IMR-90 (cell line): ENCODE measurements around the gene CASP8AP2. TPM values are rescaled to one million over a fixed set of nuclear protein-coding genes. Genes with fewer than 3 reads are reported as not detected.

ENCODE experiments used
- ATAC-seq: fragments of 200-7000 bp; cut with Tn5 transposase; 2 replicates; pipeline ENCODE4 v1.9.1; 2020; ENCODE audit warnings: low read depth, mild to moderate bottlenecking, moderate library complexity
- BruUV-seq: library from RNA; stranded (reverse); fragments of 400-500 nt; replicated peaks from 2 replicates; lab custom pipeline; 2021; lab: Mats Ljungman, UMichigan
- CTCF ChIA-PET: fragments of 300-600 bp; formaldehyde crosslinking; extraction: SDS; loops from one replicate; lab custom pipeline; 2021; ENCODE audit warnings: antibody characterized with exemption; lab: Yijun Ruan, JAX
- POLR2A ChIA-PET: fragments of 300-600 bp; sonication (Branson Sonifier 250); formaldehyde crosslinking; loops from one replicate; lab custom pipeline; 2022; ENCODE audit warnings: antibody characterized with exemption; ENCODE audit not compliant: unreplicated experiment; lab: Charles Lee
- DNase-seq: peaks from one replicate; pipeline ENCODE4 v3.0.0; 2013
- H2AFZ ChIP-seq: replicated peaks from 2 replicates; pipeline ENCODE3; 2013; ENCODE audit warnings: low read length, mild to moderate bottlenecking; ENCODE audit not compliant: poor library complexity
- H2AK5ac ChIP-seq: 2 replicates; pipeline ENCODE4 v1.6.1; 2013; ENCODE audit warnings: low read depth, low read length, inconsistent platforms
- H2AK9ac ChIP-seq: replicated peaks from 2 replicates; pipeline ENCODE3; 2013; ENCODE audit warnings: mild to moderate bottlenecking, low read depth, low read length, moderate library complexity; ENCODE audit not compliant: poor library complexity
- H2BK120ac ChIP-seq: 2 replicates; pipeline ENCODE4 v1.6.1; 2013; ENCODE audit warnings: low read depth, low read length, inconsistent platforms
- H2BK15ac ChIP-seq: 3 replicates; pipeline ENCODE4 v1.6.1; 2013; ENCODE audit warnings: low read depth, low read length, inconsistent platforms
- H2BK20ac ChIP-seq: 2 replicates; pipeline ENCODE4 v1.6.1; 2013; ENCODE audit warnings: low read depth, mild to moderate bottlenecking, inconsistent platforms, low read length, moderate library complexity
- H2BK5ac ChIP-seq: 2 replicates; pipeline ENCODE4 v1.6.1; 2013; ENCODE audit warnings: mild to moderate bottlenecking, low read depth, low read length, inconsistent platforms; ENCODE audit not compliant: poor library complexity, severe bottlenecking
- H3K14ac ChIP-seq: replicated peaks from 2 replicates; pipeline ENCODE4 v1.6.1; 2013; ENCODE audit warnings: low read depth, low read length, inconsistent platforms
- H3K18ac ChIP-seq: 2 replicates; pipeline ENCODE4 v1.6.1; 2013; ENCODE audit warnings: low read depth, low read length, control low read depth
- H3K23ac ChIP-seq: 2 replicates; pipeline ENCODE4 v1.6.1; 2013; ENCODE audit warnings: low read depth, low read length, inconsistent platforms
- H3K27ac ChIP-seq: 2 replicates; pipeline ENCODE4 v1.5.1; 2013; ENCODE audit warnings: mild to moderate bottlenecking, control low read depth, low read length; ENCODE audit not compliant: insufficient read depth
- H3K27me3 ChIP-seq: 2 replicates; pipeline ENCODE4 v1.6.1; 2013; ENCODE audit warnings: low read length; ENCODE audit not compliant: control insufficient read depth, insufficient read depth
- H3K36me3 ChIP-seq: 2 replicates; pipeline ENCODE4 v1.6.1; 2013; ENCODE audit warnings: low read length, mixed read lengths; ENCODE audit not compliant: control insufficient read depth, insufficient read depth
- H3K4ac ChIP-seq: 2 replicates; pipeline ENCODE4 v1.6.1; 2013; ENCODE audit warnings: low read depth, low read length, inconsistent platforms
- H3K4me1 ChIP-seq: 2 replicates; pipeline ENCODE4 v1.6.1; 2013; ENCODE audit warnings: low read length, mixed read lengths; ENCODE audit not compliant: control insufficient read depth, insufficient read depth
- H3K4me2 ChIP-seq: 2 replicates; pipeline ENCODE4 v1.6.1; 2013; ENCODE audit warnings: low read depth, mild to moderate bottlenecking, control low read depth, low read length, moderate library complexity
- H3K4me3 ChIP-seq: 2 replicates; pipeline ENCODE4 v1.5.1; 2013; ENCODE audit warnings: low read depth, mild to moderate bottlenecking, control low read depth, low read length, moderate library complexity; ENCODE audit not compliant: insufficient read depth
- H3K56ac ChIP-seq: 2 replicates; pipeline ENCODE4 v1.6.1; 2013; ENCODE audit warnings: low read length, inconsistent platforms; ENCODE audit not compliant: insufficient read depth; ENCODE audit errors: extremely low read depth
- H3K79me1 ChIP-seq, 2 experiments: 2 replicates each; pipeline ENCODE4 v1.6.1; 2013; ENCODE audit warnings: low read length in 2 of 2, inconsistent platforms in 1 of 2, low read depth in 1 of 2
- H3K9ac ChIP-seq: 2 replicates; pipeline ENCODE4 v1.6.1; 2013; ENCODE audit warnings: low read depth, low read length, control low read depth
- H3K9me1 ChIP-seq: 2 replicates; pipeline ENCODE4 v1.6.1; 2013; ENCODE audit warnings: low read length, inconsistent platforms; ENCODE audit not compliant: insufficient read depth
- H3K9me3 ChIP-seq: 2 replicates; pipeline ENCODE4 v1.6.1; 2013; ENCODE audit warnings: low read length; ENCODE audit not compliant: control insufficient read depth, insufficient read depth
- H4K20me1 ChIP-seq: 2 replicates; pipeline ENCODE4 v1.6.1; 2013; ENCODE audit warnings: low read length, inconsistent platforms; ENCODE audit not compliant: insufficient read depth
- H4K5ac ChIP-seq: 2 replicates; pipeline ENCODE4 v1.6.1; 2013; ENCODE audit warnings: mild to moderate bottlenecking, low read depth, low read length, control low read depth
- H4K8ac ChIP-seq, 2 experiments: 2 replicates each; pipeline ENCODE4 v1.6.1; 2013; ENCODE audit warnings: low read depth in 2 of 2, low read length in 2 of 2, control low read depth in 1 of 2, inconsistent platforms in 1 of 2
- H4K91ac ChIP-seq: 2 replicates; pipeline ENCODE4 v1.6.1; 2013; ENCODE audit warnings: low read depth, low read length, inconsistent platforms; ENCODE audit not compliant: insufficient read depth
- BHLHE40 ChIP-seq: fragments of 150-350 bp; IDR thresholded peaks from 2 replicates; pipeline ENCODE4 v1.6.1; 2016; ENCODE audit warnings: mild to moderate bottlenecking, low read depth, low read length
- CEBPB ChIP-seq: IDR thresholded peaks from 2 replicates; pipeline ENCODE4 v1.6.1; 2012; ENCODE audit warnings: low read depth, low read length, improper control_type of control experiment
- FOS ChIP-seq: fragments of 150-350 bp; IDR thresholded peaks from 2 replicates; pipeline ENCODE4 v1.6.1; 2016; ENCODE audit warnings: low read depth, low read length
- MAFK ChIP-seq: IDR thresholded peaks from 2 replicates; pipeline ENCODE4 v1.6.1; 2012; ENCODE audit warnings: low read depth, low read length, improper control_type of control experiment
- NFE2L2 ChIP-seq: fragments of 150-350 bp; IDR thresholded peaks from 2 replicates; pipeline ENCODE4 v1.6.1; 2016; ENCODE audit warnings: low read depth, mild to moderate bottlenecking, low read length
- RAD21 ChIP-seq: IDR thresholded peaks from 2 replicates; pipeline ENCODE4 v1.6.1; 2012; ENCODE audit warnings: low read length, improper control_type of control experiment
- RCOR1 ChIP-seq: IDR thresholded peaks from 2 replicates; pipeline ENCODE4 v1.6.1; 2012; ENCODE audit warnings: mild to moderate bottlenecking, low read length, improper control_type of control experiment; ENCODE audit not compliant: insufficient replicate concordance
- RFX5 ChIP-seq: IDR thresholded peaks from 2 replicates; pipeline ENCODE4 v1.8.0; 2012; ENCODE audit warnings: low read depth, mild to moderate bottlenecking, low read length, moderate library complexity
- dilution Hi-C: fragments of 300-500 bp; cut with HindIII; formaldehyde crosslinking; loops from one replicate; pipeline ENCODE4 v1.14.3; 2018; ENCODE audit warnings: low sequenced_read_pairs; ENCODE audit not compliant: unreplicated experiment
- in situ Hi-C: fragments of 300-500 bp; cut with MboI; formaldehyde crosslinking; loops from 3 replicates; pipeline ENCODE4 v1.14.3; 2019; ENCODE audit warnings: low sequenced_read_pairs, inconsistent platforms, mixed read lengths
- intact Hi-C: fragments of 100-400 bp; cut with micrococcal nuclease; formaldehyde crosslinking; loops from 2 replicates; pipeline ENCODE4 v1.10.0; 2022
- polyA plus RNA-seq, 3 experiments: library from polyadenylated mRNA; depleted of rRNA; stranded (reverse); fragments of >200 nt; gene quantifications; 2 replicates each; pipeline ENCODE4 v1.2.3, GENCODE V29; 2012; ENCODE audit warnings: low replicate concordance in 1 of 3
- total RNA-seq: library from RNA; depleted of rRNA; stranded (reverse); fragments of >200 nt; gene quantifications from 2 replicates; pipeline ENCODE4 v1.2.3, GENCODE V29; 2012
- TF ChIP-seq, protein P1 (sequence below): fragments of 150-350 bp; IDR thresholded peaks from 2 replicates; pipeline ENCODE4 v1.6.1; 2017; ENCODE audit warnings: mild to moderate bottlenecking, antibody characterized with exemption, low read length, low read depth
- TF ChIP-seq, protein P2 (sequence below): conservative IDR thresholded peaks from 2 replicates; pipeline ENCODE4 v1.5.1; 2012; ENCODE audit warnings: mild to moderate bottlenecking, low read depth, low read length, improper control_type of control experiment
- TF ChIP-seq, protein P3 (sequence below): fragments of 150-350 bp; IDR thresholded peaks from 2 replicates; pipeline ENCODE4 v1.6.1; 2016; ENCODE audit warnings: low read depth, mild to moderate bottlenecking, low read length, moderate library complexity, borderline replicate concordance

The CASP8AP2 gene
- total and polyA plus RNA-seq, 2 of the 4 experiments (the other 2 are of a cell fraction) = 5.0 to 11.1 TPM

DNA sequence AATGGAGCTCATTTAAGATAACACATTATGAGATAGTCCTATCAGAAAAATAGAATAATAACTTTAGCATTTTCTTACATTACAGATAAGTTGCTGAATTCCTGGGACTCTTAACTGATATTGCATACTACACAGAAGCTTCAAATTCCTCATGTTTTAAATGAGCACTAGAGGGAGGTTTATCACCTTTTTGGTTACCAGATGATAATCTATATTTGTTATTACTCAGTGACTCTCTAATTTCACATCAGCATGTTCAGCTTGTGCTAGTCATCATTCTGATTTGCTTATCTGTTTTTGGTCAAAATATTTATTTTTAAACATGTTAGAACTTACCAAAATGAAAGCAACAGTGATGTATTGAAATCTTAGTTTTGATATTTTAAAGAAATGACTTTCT, 44.0 kb downstream of the CASP8AP2 start:
- no peak for ATAC-seq
- no peak overlapping the region for H3K4ac ChIP-seq
- ChIA-PET CTCF (no interaction called here), POLR2A (no interaction called here)
- H3K79me1 ChIP-seq = no peaks in the 10 kb centered on the region; a peak in 1 of 4 replicates
- BruUV-seq = no TSS peak
- no peak overlapping the region for H3K14ac ChIP-seq
- no peaks in the 10 kb centered on the region for H3K4me1 ChIP-seq
- H3K9me1 ChIP-seq = no peaks in the 10 kb centered on the region
- no peak overlapping the region for H3K27ac ChIP-seq
- no peak overlapping the region for H2BK15ac ChIP-seq
- no peaks in the 10 kb centered on the region for H3K9me3 ChIP-seq
- H4K20me1 ChIP-seq = no peaks in the 10 kb centered on the region
- H3K4me3 ChIP-seq = no peak overlapping the region
- no peak overlapping the region for H3K23ac ChIP-seq
- H4K91ac ChIP-seq = no peak overlapping the region
- in situ Hi-C loops (no loop called here), dilution Hi-C loops (no loop called here), intact Hi-C loops (no loop called here)
- H3K4me2 ChIP-seq = no peak overlapping the region
- no peak overlapping the region for H3K56ac ChIP-seq
- no peak for DNase-seq
- H4K5ac ChIP-seq = no peak overlapping the region
- no peak overlapping the region for H2BK5ac ChIP-seq
- no peak overlapping the region for H2AK5ac ChIP-seq
- H2AK9ac ChIP-seq = no peak overlapping the region
- H3K18ac ChIP-seq = no peak overlapping the region
- H2BK120ac ChIP-seq = no peak overlapping the region
- no peak overlapping the region for H4K8ac ChIP-seq
- peaks cover 16% of the 10 kb centered on the region for H3K36me3 ChIP-seq
- no peaks in the 10 kb centered on the region for H3K27me3 ChIP-seq
- H2BK20ac ChIP-seq = no peak overlapping the region
- no peak overlapping the region for H2AFZ ChIP-seq
- no peak overlapping the region for H3K9ac ChIP-seq
- TF ChIP-seq RCOR1 = no peak
- no peak for TF ChIP-seq NFE2L2
- no peak for TF ChIP-seq RAD21
- TF ChIP-seq CEBPB = no peak
- TF ChIP-seq FOS = no peak
- TF ChIP-seq BHLHE40 = no peak
- TF ChIP-seq RFX5 = no peak
- TF ChIP-seq, protein P1, sequence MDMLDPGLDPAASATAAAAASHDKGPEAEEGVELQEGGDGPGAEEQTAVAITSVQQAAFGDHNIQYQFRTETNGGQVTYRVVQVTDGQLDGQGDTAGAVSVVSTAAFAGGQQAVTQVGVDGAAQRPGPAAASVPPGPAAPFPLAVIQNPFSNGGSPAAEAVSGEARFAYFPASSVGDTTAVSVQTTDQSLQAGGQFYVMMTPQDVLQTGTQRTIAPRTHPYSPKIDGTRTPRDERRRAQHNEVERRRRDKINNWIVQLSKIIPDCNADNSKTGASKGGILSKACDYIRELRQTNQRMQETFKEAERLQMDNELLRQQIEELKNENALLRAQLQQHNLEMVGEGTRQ = no peak
- TF ChIP-seq, protein P2, sequence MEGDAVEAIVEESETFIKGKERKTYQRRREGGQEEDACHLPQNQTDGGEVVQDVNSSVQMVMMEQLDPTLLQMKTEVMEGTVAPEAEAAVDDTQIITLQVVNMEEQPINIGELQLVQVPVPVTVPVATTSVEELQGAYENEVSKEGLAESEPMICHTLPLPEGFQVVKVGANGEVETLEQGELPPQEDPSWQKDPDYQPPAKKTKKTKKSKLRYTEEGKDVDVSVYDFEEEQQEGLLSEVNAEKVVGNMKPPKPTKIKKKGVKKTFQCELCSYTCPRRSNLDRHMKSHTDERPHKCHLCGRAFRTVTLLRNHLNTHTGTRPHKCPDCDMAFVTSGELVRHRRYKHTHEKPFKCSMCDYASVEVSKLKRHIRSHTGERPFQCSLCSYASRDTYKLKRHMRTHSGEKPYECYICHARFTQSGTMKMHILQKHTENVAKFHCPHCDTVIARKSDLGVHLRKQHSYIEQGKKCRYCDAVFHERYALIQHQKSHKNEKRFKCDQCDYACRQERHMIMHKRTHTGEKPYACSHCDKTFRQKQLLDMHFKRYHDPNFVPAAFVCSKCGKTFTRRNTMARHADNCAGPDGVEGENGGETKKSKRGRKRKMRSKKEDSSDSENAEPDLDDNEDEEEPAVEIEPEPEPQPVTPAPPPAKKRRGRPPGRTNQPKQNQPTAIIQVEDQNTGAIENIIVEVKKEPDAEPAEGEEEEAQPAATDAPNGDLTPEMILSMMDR = no peak
- no peak for TF ChIP-seq MAFK
- TF ChIP-seq, protein P3, sequence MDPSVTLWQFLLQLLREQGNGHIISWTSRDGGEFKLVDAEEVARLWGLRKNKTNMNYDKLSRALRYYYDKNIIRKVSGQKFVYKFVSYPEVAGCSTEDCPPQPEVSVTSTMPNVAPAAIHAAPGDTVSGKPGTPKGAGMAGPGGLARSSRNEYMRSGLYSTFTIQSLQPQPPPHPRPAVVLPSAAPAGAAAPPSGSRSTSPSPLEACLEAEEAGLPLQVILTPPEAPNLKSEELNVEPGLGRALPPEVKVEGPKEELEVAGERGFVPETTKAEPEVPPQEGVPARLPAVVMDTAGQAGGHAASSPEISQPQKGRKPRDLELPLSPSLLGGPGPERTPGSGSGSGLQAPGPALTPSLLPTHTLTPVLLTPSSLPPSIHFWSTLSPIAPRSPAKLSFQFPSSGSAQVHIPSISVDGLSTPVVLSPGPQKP = no peak
